H1 (cell line): ENCODE results near the gene TMEM163. TPM values are rescaled to one million over a fixed set of nuclear protein-coding genes. Genes with fewer than 3 reads are reported as not detected.

Source experiments
- polyA plus RNA-seq, 7 experiments: library from polyadenylated mRNA; depleted of rRNA in 3 of 7; stranded (reverse) in 5 of 7; unstranded in 2 of 7; fragments of >200 nt in 5 of 7; fragments of 200-250 nt in 2 of 7; gene quantifications; 1 replicate in 5 of 7; 2 replicates in 1 of 7; 4 replicates in 1 of 7; pipeline versions ENCODE4 v1.2.1 to v1.2.3, GENCODE V29; 2011 to 2013; ENCODE audit warnings: missing spikeins in 2 of 7, mixed read lengths in 2 of 7
- total RNA-seq: library from RNA; stranded (reverse); fragmentation: NEBNext Ultra II Directional; extraction: Animal tissue kit (Norgen Biotek cat#: 25700); gene quantifications from 2 replicates; pipeline ENCODE4 v1.2.1, GENCODE V29; 2021
- TF ChIP-seq, protein P1 (sequence below): fragments of 300-600 bp; sonication (generic); IDR thresholded peaks from 2 replicates; pipeline ENCODE4 v1.7.1; 2012; ENCODE audit warnings: low read length, moderate library complexity, mild to moderate bottlenecking, inconsistent platforms; ENCODE audit not compliant: insufficient replicate concordance

The TMEM163 gene
- total and polyA plus RNA-seq, 2 of the 8 experiments (the other 6 are each of a cell fraction or from before 2014, with no cell fraction given) = 2.8 to 3.2 TPM

DNA sequence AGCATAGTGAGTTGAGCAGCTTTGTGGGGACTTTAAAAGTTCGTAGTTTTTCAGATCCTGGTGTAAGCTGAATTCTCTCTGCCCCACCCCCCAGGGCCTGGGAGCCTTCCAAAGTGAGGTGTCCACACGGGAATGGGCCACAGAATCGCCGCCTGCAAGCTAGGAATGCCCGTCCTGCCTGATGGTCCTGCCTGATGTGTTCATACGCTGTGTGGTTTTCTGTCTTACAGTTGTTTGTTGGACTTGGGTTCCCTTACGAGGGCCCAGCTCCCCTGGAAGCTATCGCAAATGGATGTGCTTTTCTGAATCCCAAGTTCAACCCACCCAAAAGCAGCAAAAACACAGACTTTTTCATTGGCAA lies 306.2 kb downstream of the TMEM163 start (continued):
- TF ChIP-seq, protein P1, sequence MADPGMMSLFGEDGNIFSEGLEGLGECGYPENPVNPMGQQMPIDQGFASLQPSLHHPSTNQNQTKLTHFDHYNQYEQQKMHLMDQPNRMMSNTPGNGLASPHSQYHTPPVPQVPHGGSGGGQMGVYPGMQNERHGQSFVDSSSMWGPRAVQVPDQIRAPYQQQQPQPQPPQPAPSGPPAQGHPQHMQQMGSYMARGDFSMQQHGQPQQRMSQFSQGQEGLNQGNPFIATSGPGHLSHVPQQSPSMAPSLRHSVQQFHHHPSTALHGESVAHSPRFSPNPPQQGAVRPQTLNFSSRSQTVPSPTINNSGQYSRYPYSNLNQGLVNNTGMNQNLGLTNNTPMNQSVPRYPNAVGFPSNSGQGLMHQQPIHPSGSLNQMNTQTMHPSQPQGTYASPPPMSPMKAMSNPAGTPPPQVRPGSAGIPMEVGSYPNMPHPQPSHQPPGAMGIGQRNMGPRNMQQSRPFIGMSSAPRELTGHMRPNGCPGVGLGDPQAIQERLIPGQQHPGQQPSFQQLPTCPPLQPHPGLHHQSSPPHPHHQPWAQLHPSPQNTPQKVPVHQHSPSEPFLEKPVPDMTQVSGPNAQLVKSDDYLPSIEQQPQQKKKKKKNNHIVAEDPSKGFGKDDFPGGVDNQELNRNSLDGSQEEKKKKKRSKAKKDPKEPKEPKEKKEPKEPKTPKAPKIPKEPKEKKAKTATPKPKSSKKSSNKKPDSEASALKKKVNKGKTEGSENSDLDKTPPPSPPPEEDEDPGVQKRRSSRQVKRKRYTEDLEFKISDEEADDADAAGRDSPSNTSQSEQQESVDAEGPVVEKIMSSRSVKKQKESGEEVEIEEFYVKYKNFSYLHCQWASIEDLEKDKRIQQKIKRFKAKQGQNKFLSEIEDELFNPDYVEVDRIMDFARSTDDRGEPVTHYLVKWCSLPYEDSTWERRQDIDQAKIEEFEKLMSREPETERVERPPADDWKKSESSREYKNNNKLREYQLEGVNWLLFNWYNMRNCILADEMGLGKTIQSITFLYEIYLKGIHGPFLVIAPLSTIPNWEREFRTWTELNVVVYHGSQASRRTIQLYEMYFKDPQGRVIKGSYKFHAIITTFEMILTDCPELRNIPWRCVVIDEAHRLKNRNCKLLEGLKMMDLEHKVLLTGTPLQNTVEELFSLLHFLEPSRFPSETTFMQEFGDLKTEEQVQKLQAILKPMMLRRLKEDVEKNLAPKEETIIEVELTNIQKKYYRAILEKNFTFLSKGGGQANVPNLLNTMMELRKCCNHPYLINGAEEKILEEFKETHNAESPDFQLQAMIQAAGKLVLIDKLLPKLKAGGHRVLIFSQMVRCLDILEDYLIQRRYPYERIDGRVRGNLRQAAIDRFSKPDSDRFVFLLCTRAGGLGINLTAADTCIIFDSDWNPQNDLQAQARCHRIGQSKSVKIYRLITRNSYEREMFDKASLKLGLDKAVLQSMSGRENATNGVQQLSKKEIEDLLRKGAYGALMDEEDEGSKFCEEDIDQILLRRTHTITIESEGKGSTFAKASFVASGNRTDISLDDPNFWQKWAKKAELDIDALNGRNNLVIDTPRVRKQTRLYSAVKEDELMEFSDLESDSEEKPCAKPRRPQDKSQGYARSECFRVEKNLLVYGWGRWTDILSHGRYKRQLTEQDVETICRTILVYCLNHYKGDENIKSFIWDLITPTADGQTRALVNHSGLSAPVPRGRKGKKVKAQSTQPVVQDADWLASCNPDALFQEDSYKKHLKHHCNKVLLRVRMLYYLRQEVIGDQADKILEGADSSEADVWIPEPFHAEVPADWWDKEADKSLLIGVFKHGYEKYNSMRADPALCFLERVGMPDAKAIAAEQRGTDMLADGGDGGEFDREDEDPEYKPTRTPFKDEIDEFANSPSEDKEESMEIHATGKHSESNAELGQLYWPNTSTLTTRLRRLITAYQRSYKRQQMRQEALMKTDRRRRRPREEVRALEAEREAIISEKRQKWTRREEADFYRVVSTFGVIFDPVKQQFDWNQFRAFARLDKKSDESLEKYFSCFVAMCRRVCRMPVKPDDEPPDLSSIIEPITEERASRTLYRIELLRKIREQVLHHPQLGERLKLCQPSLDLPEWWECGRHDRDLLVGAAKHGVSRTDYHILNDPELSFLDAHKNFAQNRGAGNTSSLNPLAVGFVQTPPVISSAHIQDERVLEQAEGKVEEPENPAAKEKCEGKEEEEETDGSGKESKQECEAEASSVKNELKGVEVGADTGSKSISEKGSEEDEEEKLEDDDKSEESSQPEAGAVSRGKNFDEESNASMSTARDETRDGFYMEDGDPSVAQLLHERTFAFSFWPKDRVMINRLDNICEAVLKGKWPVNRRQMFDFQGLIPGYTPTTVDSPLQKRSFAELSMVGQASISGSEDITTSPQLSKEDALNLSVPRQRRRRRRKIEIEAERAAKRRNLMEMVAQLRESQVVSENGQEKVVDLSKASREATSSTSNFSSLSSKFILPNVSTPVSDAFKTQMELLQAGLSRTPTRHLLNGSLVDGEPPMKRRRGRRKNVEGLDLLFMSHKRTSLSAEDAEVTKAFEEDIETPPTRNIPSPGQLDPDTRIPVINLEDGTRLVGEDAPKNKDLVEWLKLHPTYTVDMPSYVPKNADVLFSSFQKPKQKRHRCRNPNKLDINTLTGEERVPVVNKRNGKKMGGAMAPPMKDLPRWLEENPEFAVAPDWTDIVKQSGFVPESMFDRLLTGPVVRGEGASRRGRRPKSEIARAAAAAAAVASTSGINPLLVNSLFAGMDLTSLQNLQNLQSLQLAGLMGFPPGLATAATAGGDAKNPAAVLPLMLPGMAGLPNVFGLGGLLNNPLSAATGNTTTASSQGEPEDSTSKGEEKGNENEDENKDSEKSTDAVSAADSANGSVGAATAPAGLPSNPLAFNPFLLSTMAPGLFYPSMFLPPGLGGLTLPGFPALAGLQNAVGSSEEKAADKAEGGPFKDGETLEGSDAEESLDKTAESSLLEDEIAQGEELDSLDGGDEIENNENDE = no peak
